Naive B cell (primary cell): ENCODE results near the gene PPP2R5E. TPM values are rescaled to one million over a fixed set of nuclear protein-coding genes. Genes with fewer than 3 reads are reported as not detected.
A peak's percentile ranks its signal among the peaks of the same experiment; 100 is the strongest.

ENCODE experiments used
- ATAC-seq, 2 donors: fragments of 150-1000 bp; cut with Tn5 transposase; 2 replicates each; pipeline ENCODE4 v1.10.0; 2021; ENCODE audit warnings: low read depth in 2 of 2, mild to moderate bottlenecking in 2 of 2, moderate library complexity in 2 of 2
- DNase-seq: peaks from one replicate; pipeline ENCODE4 v3.0.0; 2022
- H3K27ac Mint-ChIP-seq, 6 donors: one replicate each; pipeline ENCODE4 v1.8.0; 2020 to 2022; ENCODE audit warnings: mild to moderate bottlenecking in 6 of 6, mixed read lengths in 6 of 6, moderate library complexity in 5 of 6, inconsistent platforms in 2 of 6
- H3K27me3 Mint-ChIP-seq, 3 donors: one replicate each; pipeline ENCODE4 v1.8.0; 2021 to 2022; ENCODE audit warnings: mixed read lengths in 3 of 3, mild to moderate bottlenecking in 1 of 3
- H3K36me3 Mint-ChIP-seq, 2 donors: one replicate each; pipeline ENCODE4 v1.8.0; 2020 to 2022; ENCODE audit warnings: mixed read lengths in 2 of 2, inconsistent platforms in 1 of 2, mild to moderate bottlenecking in 1 of 2
- H3K4me1 Mint-ChIP-seq, 3 donors: one replicate each; pipeline ENCODE4 v1.8.0; 2020 to 2022; ENCODE audit warnings: mixed read lengths in 3 of 3, inconsistent platforms in 1 of 3, mild to moderate bottlenecking in 1 of 3, moderate library complexity in 1 of 3
- H3K4me3 Mint-ChIP-seq, 8 donors: one replicate each; pipeline ENCODE4 v1.8.0; 2020 to 2022; ENCODE audit warnings: mild to moderate bottlenecking in 8 of 8, mixed read lengths in 8 of 8, moderate library complexity in 8 of 8, inconsistent platforms in 2 of 8
- H3K9me3 Mint-ChIP-seq, 7 donors: one replicate each; pipeline ENCODE4 v1.8.0; 2020 to 2022; ENCODE audit warnings: mixed read lengths in 7 of 7, mild to moderate bottlenecking in 5 of 7, inconsistent platforms in 2 of 7, moderate library complexity in 1 of 7
- polyA plus RNA-seq, 6 donors: library from polyadenylated mRNA; unstranded; fragments of 300-500 nt; fragmentation: Illumina TruSeq; gene quantifications; one replicate each; pipeline ENCODE4 v1.2.3, GENCODE V29; 2021; ENCODE audit warnings: low read depth in 6 of 6

The PPP2R5E gene
- polyA plus RNA-seq, 6 donors from 2014 or later: 32.8 to 52.1 (median 38.3) TPM

GRCh38 chr14:63432888-63433552 lies 110.2 kb downstream of the PPP2R5E start:
- Mint-ChIP-seq H3K36me3 (peaks cover 0 to 7% of the 10 kb centered on the region in 2 donors), H3K4me1 (peaks cover 45 to 52% (median 50%) of the 10 kb centered on the region in 3 donors), H3K27me3 (no peaks in the 10 kb centered on the region), H3K27ac (peak overlapping the region in 2 of 6 donors; percentile 15 to 44), H3K4me3 (no peak overlapping the region), H3K9me3 (no peaks in the 10 kb centered on the region)
- DNase-seq (no peak), ATAC-seq (no peak)

- DNase-seq: no peak
- no peaks in the 10 kb centered on the region for H3K27me3 Mint-ChIP-seq
- ATAC-seq: no peak
- H3K27ac Mint-ChIP-seq: peak overlapping the region in 3 of 6 donors; percentile 15 to 81 (median 36)
- H3K36me3 Mint-ChIP-seq: peaks cover 0 to 7% of the 10 kb centered on the region in 2 donors
- H3K4me1 Mint-ChIP-seq: peaks cover 41 to 47% (median 46%) of the 10 kb centered on the region in 3 donors
- no peak overlapping the region for H3K4me3 Mint-ChIP-seq
- no peaks in the 10 kb centered on the region for H3K9me3 Mint-ChIP-seq
These were observed 110.9 kb downstream of the PPP2R5E start for GRCh38 chr14:63432228-63432627.

DNA sequence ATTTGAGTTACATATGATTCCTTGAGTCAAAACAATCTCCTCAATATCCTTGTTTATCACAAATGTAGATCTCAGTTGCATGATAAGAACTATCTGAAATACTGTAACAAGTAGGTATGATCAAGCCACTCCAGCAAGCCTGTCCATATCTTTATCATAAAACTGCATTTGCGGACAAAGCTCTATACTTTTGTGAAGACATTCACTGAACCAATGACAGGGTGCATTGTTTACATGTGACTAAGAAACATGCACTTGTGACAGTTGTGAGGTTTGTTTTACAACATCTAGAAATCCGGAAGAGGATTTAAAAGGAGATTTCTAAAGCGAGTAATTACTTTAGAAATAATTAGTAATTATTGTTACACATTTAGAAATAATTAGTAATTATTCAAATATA lies 111.7 kb downstream of the PPP2R5E start:
- peaks cover 0 to 7% of the 10 kb centered on the region in 2 donors for H3K36me3 Mint-ChIP-seq
- H3K27me3 Mint-ChIP-seq: no peaks in the 10 kb centered on the region
- peaks cover 40 to 43% (median 41%) of the 10 kb centered on the region in 3 donors for H3K4me1 Mint-ChIP-seq
- DNase-seq: no peak
- no peak overlapping the region for H3K27ac Mint-ChIP-seq
- ATAC-seq: no peak
- H3K9me3 Mint-ChIP-seq: no peaks in the 10 kb centered on the region
- no peak overlapping the region for H3K4me3 Mint-ChIP-seq

DNA sequence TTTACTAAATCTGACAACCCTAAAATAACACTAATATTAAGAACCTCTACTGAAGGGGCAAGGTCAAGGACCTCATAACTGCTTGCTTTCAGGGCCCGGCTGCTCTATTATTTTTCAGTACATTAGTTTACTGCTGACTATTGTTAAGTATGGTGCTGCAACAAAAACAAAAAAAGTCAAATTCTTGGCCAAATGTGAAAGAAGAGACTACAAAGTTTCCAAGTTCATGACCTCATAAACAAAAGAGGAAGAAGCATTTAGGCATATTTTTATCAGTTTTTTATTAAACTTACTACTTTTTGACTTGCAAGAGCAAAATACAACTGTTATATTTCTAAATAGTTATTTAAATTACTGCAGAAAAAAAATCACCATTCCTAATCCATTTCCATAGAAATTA lies 114.7 kb downstream of the PPP2R5E start:
- DNase-seq: no peak
- Mint-ChIP-seq H3K4me3 (no peak overlapping the region), H3K36me3 (no peaks in the 10 kb centered on the region), H3K9me3 (no peaks in the 10 kb centered on the region), H3K27ac (no peak overlapping the region), H3K27me3 (no peaks in the 10 kb centered on the region), H3K4me1 (peaks cover 25 to 31% (median 28%) of the 10 kb centered on the region in 3 donors)
- no peak for ATAC-seq

DNA sequence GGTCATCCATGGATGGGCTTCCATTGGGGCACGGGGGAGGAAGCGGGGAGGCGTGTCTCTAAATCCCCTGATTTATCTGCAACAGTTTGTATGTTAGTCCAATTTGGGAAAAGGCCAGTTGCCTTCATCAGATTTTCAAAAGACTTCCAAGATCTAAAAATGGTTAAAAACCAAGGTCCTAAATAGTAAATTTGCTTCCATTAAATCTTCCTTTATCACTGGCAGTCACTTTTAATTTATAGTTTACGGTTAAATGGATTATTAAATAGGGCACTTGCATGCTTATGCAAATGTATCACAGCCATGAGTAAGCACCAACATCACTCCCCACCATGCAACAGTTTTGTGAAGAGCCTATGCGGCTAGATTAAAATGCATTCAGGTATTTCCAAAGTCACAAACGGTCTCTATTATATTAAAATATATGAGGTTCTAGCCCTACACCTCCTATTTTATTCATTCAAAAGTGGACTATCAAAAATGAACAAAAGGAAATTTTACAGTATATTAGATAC lies 116.3 kb downstream of the PPP2R5E start:
- Mint-ChIP-seq H3K9me3 (no peaks in the 10 kb centered on the region), H3K36me3 (peaks cover 0 to 3% of the 10 kb centered on the region in 2 donors), H3K4me3 (no peak overlapping the region), H3K4me1 (peaks cover 15 to 25% (median 19%) of the 10 kb centered on the region in 3 donors), H3K27ac (no peak overlapping the region), H3K27me3 (no peaks in the 10 kb centered on the region)
- ATAC-seq: no peak
- DNase-seq: no peak

- no peak for DNase-seq
- Mint-ChIP-seq H3K4me3 (no peak overlapping the region), H3K36me3 (peaks cover 0 to 20% of the 10 kb centered on the region in 2 donors), H3K27ac (peak overlapping the region in 1 of 6 donors; percentile 45), H3K4me1 (peaks cover 7 to 19% (median 12%) of the 10 kb centered on the region in 3 donors), H3K27me3 (no peaks in the 10 kb centered on the region), H3K9me3 (no peaks in the 10 kb centered on the region)
- no peak for ATAC-seq
These were observed 119.3 kb downstream of the PPP2R5E start for GRCh38 chr14:63423889-63424288.

GRCh38 chr14:63423381-63423780 lies 119.8 kb downstream of the PPP2R5E start:
- H3K4me1 Mint-ChIP-seq: peaks cover 6 to 19% (median 11%) of the 10 kb centered on the region in 3 donors
- ATAC-seq: no peak
- DNase-seq: no peak
- no peak overlapping the region for H3K4me3 Mint-ChIP-seq
- H3K36me3 Mint-ChIP-seq: peaks cover 0 to 20% of the 10 kb centered on the region in 2 donors
- H3K27ac Mint-ChIP-seq: peak overlapping the region in 1 of 6 donors; percentile 6
- no peaks in the 10 kb centered on the region for H3K9me3 Mint-ChIP-seq
- no peaks in the 10 kb centered on the region for H3K27me3 Mint-ChIP-seq

GRCh38 chr14:63421919-63422318 lies 121.3 kb downstream of the PPP2R5E start:
- Mint-ChIP-seq H3K27me3 (no peaks in the 10 kb centered on the region), H3K4me1 (peaks cover 0 to 15% (median 5%) of the 10 kb centered on the region in 3 donors), H3K4me3 (no peak overlapping the region), H3K27ac (peak overlapping the region in 1 of 6 donors; percentile 67), H3K9me3 (no peaks in the 10 kb centered on the region), H3K36me3 (peaks cover 0 to 20% of the 10 kb centered on the region in 2 donors)
- ATAC-seq (no peak), DNase-seq (no peak)

DNA sequence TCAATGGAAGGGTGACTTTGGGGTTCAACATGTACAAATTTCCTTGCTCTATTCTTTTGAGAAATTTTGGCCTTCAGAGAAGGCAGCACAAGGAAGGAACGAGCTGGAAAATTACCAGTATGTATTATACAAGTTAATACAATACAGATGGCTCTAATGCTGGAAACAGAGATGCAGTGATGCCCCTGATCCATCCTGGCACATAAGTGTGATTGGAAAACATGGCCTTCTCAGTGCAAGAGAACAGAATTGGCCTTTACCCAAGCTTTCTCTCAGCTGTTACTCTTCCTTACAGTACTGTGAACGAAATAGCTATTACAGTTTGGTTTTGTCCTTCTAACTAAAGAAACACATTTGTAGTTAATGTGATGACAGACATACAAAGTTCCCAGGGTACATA lies 122.0 kb downstream of the PPP2R5E start:
- no peak overlapping the region for H3K27ac Mint-ChIP-seq
- no peak overlapping the region for H3K4me3 Mint-ChIP-seq
- H3K27me3 Mint-ChIP-seq: no peaks in the 10 kb centered on the region
- no peak for DNase-seq
- no peaks in the 10 kb centered on the region for H3K9me3 Mint-ChIP-seq
- ATAC-seq: no peak
- H3K36me3 Mint-ChIP-seq: peaks cover 0 to 20% of the 10 kb centered on the region in 2 donors
- H3K4me1 Mint-ChIP-seq: peaks cover 0 to 15% (median 5%) of the 10 kb centered on the region in 3 donors

DNA sequence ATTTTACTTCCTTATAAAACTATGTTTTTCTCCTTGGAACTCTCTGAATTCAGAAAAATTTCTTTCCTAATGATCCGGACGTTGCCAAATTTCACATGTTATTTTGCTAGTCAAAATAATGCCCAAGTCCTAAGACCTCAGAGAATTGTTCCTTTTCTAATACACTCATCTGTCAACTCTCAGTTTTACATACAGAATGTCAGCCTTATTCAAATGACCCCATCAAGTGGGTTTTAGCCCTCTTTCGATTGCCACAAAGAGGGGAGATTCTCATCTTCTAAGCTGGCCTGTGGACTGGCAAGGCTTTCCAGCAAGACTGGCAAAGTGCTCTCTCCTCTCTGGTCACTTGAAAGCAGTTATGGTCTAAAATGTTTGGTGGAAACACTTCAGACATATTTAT lies 125.2 kb downstream of the PPP2R5E start:
- no peaks in the 10 kb centered on the region for H3K4me1 Mint-ChIP-seq
- DNase-seq (no peak), ATAC-seq (no peak)
- no peak overlapping the region for H3K27ac Mint-ChIP-seq
- no peaks in the 10 kb centered on the region for H3K27me3 Mint-ChIP-seq
- no peak overlapping the region for H3K4me3 Mint-ChIP-seq
- no peaks in the 10 kb centered on the region for H3K9me3 Mint-ChIP-seq
- peaks cover 0 to 20% of the 10 kb centered on the region in 2 donors for H3K36me3 Mint-ChIP-seq

DNA sequence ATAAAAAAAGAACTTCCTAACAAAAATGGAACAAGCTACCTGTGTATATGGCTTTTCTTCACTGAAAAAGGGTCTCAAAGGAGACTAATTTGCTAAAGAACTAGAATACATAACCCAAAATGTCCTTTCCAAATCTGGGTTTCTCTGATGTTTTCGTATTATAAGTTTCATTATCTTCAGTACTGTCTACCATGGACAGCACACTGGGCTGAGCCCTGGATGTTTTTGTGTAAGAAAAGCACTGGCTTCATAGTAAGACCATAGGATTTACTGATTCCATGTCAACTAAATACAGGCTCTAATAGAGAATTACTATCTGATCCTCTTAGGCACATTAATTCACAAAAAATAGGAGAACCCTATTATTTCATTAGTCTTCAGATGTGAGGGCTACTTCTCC lies 130.2 kb downstream of the PPP2R5E start:
- H3K27me3 Mint-ChIP-seq: no peaks in the 10 kb centered on the region
- H3K4me3 Mint-ChIP-seq: no peak overlapping the region
- H3K36me3 Mint-ChIP-seq: peaks cover 17 to 29% of the 10 kb centered on the region in 2 donors
- H3K27ac Mint-ChIP-seq: peak overlapping the region in 1 of 6 donors; percentile 16
- no peak for ATAC-seq
- peaks cover 0 to 4% (median 0%) of the 10 kb centered on the region in 3 donors for H3K4me1 Mint-ChIP-seq
- no peak for DNase-seq
- no peaks in the 10 kb centered on the region for H3K9me3 Mint-ChIP-seq

- Mint-ChIP-seq H3K36me3 (peaks cover 15 to 33% of the 10 kb centered on the region in 2 donors), H3K27ac (no peak overlapping the region), H3K9me3 (no peaks in the 10 kb centered on the region), H3K4me1 (peaks cover 0 to 7% (median 5%) of the 10 kb centered on the region in 3 donors), H3K27me3 (no peaks in the 10 kb centered on the region), H3K4me3 (no peak overlapping the region)
- ATAC-seq (no peak), DNase-seq (no peak)
These were observed 136.8 kb downstream of the PPP2R5E start for GRCh38 chr14:63406333-63406732.

DNA sequence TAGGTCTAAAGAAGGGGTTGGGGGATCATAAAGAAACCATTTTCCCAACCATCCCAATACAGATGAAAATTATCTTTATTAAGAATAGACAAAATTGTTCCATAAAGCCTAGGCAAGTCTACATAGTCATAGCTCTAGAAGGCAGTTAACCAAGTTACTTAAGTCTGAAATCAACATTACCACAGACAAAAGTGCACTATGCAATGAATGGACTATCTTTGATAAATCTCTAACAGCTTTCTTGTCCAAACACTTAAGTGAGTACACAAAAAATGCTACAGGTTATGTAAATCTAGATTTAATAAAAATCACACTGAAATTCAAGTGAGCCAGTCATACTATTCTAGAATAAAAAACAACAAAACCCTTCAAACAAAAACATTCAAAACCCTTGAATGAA lies 137.5 kb downstream of the PPP2R5E start:
- ATAC-seq: no peak
- peaks cover 0 to 7% (median 5%) of the 10 kb centered on the region in 3 donors for H3K4me1 Mint-ChIP-seq
- peaks cover 10 to 38% of the 10 kb centered on the region in 2 donors for H3K36me3 Mint-ChIP-seq
- no peak for DNase-seq
- H3K9me3 Mint-ChIP-seq: no peaks in the 10 kb centered on the region
- H3K4me3 Mint-ChIP-seq: no peak overlapping the region
- no peak overlapping the region for H3K27ac Mint-ChIP-seq
- H3K27me3 Mint-ChIP-seq: no peaks in the 10 kb centered on the region

DNA sequence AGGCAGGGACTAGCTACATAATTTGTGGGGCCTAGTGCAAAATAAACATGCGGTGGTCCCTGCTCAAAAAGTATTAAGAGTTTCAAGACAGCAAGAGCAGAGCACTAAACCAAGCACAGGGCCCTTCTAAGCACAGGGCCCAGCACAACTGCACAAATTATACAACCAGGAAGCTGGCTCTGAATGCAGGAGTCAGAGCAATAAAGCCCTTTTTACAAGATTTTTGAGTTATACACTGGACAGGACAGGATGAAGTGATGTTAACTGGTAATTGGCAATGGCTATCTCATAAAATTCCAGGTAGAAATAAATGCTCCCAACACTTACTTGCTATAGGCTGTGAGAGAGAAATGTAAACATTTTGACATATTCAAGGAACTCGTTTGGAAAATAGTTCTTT lies 138.3 kb downstream of the PPP2R5E start:
- H3K36me3 Mint-ChIP-seq: peaks cover 8 to 36% of the 10 kb centered on the region in 2 donors
- H3K4me1 Mint-ChIP-seq: peaks cover 0 to 5% (median 4%) of the 10 kb centered on the region in 3 donors
- no peak overlapping the region for H3K27ac Mint-ChIP-seq

More for the DNA sequence above, 138.3 kb downstream of the PPP2R5E start:
- DNase-seq: no peak
- Mint-ChIP-seq H3K27me3 (no peaks in the 10 kb centered on the region), H3K9me3 (no peaks in the 10 kb centered on the region), H3K4me3 (no peak overlapping the region)
- no peak for ATAC-seq
